HG02970 (cell line): ENCODE data around the gene FAM118B.

Experiments used
- ATAC-seq: cut with Tn5 transposase; IDR thresholded peaks from one replicate; pipeline ENCODE4 v1.9.1; 2021; ENCODE audit warnings: mild to moderate bottlenecking, moderate library complexity, moderate number of reproducible peaks; ENCODE audit not compliant: unreplicated experiment, low FRiP score

FAM118B gene

GRCh38 chr11:126265811-126266210 lies 54.2 kb downstream of the FAM118B start:
- no peak for ATAC-seq

GRCh38 chr11:126267650-126268049 lies 56.1 kb downstream of the FAM118B start:
- no peak for ATAC-seq

- peak; percentile 5 for ATAC-seq
Observed at GRCh38 chr11:126268361-126268707, 56.8 kb downstream of the FAM118B start.

- ATAC-seq, result peak; percentile 99
Observed at GRCh38 chr11:126268708-126269579, 57.4 kb downstream of the FAM118B start, which contains the start of the genes FOXRED1 and SRPRA. Gene FOXRED1 (plus strand): TSS chr11:126269154. CDS start chr11:126269207, 53 bp downstream. Gene SRPRA (minus strand): TSS chr11:126268895. CDS start chr11:126268804, 91 bp downstream.

GRCh38 chr11:126277322-126277721 lies 65.7 kb downstream of the FAM118B start:
- no peak for ATAC-seq

- ATAC-seq, result no peak
Observed at GRCh38 chr11:126277780-126278179, 66.2 kb downstream of the FAM118B start.

GRCh38 chr11:126279191-126279590 lies 67.6 kb downstream of the FAM118B start:
- no peak for ATAC-seq

- ATAC-seq, result no peak
Observed at GRCh38 chr11:126280595-126280994, 69.0 kb downstream of the FAM118B start.

- ATAC-seq, result no peak
Observed at GRCh38 chr11:126281245-126281644, 69.7 kb downstream of the FAM118B start.

- ATAC-seq, result no peak
Observed at GRCh38 chr11:126281666-126282175, 70.1 kb downstream of the FAM118B start.

- no peak for ATAC-seq
Observed at GRCh38 chr11:126282361-126282735, 70.8 kb downstream of the FAM118B start.

GRCh38 chr11:126282736-126283591 lies 71.4 kb downstream of the FAM118B start, which contains the start of gene TIRAP:
Gene TIRAP (plus strand): TSS chr11:126283093. CDS start chr11:126290895, 7,802 bp downstream.
- peak; percentile 61 for ATAC-seq

- no peak for ATAC-seq
Observed at GRCh38 chr11:126284829-126285228, 73.2 kb downstream of the FAM118B start.

GRCh38 chr11:126288237-126288636 lies 76.7 kb downstream of the FAM118B start:
- ATAC-seq, result no peak

GRCh38 chr11:126290887-126291286 lies 79.3 kb downstream of the FAM118B start:
- no peak for ATAC-seq

GRCh38 chr11:126293726-126294125 lies 82.1 kb downstream of the FAM118B start:
- ATAC-seq, result no peak

- ATAC-seq, result no peak
Observed at GRCh38 chr11:126297004-126297403, 85.4 kb downstream of the FAM118B start.

GRCh38 chr11:126303623-126304456 lies 92.3 kb downstream of the FAM118B start, which contains the start of gene DCPS:
Gene DCPS (plus strand): TSS chr11:126304060. CDS start chr11:126304081, 21 bp downstream.
- ATAC-seq, result peak; percentile 94

- no peak for ATAC-seq
Observed at GRCh38 chr11:126304457-126305075, 93.0 kb downstream of the FAM118B start.
